ENCODE data around the gene PRSS1. TPM values are rescaled to one million over a fixed set of nuclear protein-coding genes. Genes with fewer than 3 reads are reported as not detected.
"Not testable (repeated sequence)": the region's sequence is repeated elsewhere in the genome, so short reads cannot be mapped to it uniquely, and the experiment has no call there.

PRSS1 gene
- total and polyA plus RNA-seq, 2 donors (not counting 3 experiments of a cell fraction or from before 2014, with no cell fraction given) = not detected

- Histone ChIP-seq H3K27ac (ENCODE audit: insufficient read depth, low read depth, low read length) (no peak overlapping the region), H3K4me2 (ENCODE audit: insufficient read depth, low read length) (no peak overlapping the region), H3K4me1 (ENCODE audit: control insufficient read depth, extremely low read depth, insufficient read depth, low read length) (peaks cover 3% of the 10 kb centered on the region), H2AFZ (ENCODE audit: low read depth, low read length) (no peak overlapping the region), H3K9me3 (replicated peaks; ENCODE audit: control insufficient read depth, insufficient read depth, low read length) (no peaks in the 10 kb centered on the region), H3K9me1 (replicated peaks; ENCODE audit: control insufficient read depth, extremely low read depth, insufficient read depth, low read length) (no peaks in the 10 kb centered on the region), H3K79me2 (ENCODE audit: control insufficient read depth, insufficient read depth, low read length) (no peaks in the 10 kb centered on the region), H3K36me3 (ENCODE audit: control insufficient read depth in 2 of 2, extremely low read depth in 1 of 2, insufficient read depth in 2 of 2, low read length in 2 of 2) (no peaks in the 10 kb centered on the region), H3K27me3 (ENCODE audit: control insufficient read depth in 2 of 2, insufficient read depth in 2 of 2, low read length in 2 of 2) (peaks cover 6 to 13% of the 10 kb centered on the region in 2 experiments), H4K20me1 (replicated peaks; ENCODE audit: control insufficient read depth, extremely low read depth, insufficient read depth, low read length) (no peaks in the 10 kb centered on the region), H3K4me3 (replicated peaks in 1 of 3; ENCODE audit: insufficient read depth in 1 of 3, low read depth in 1 of 3, low read length in 3 of 3) (no peak overlapping the region), H3K9ac (replicated peaks; ENCODE audit: extremely low read depth, insufficient read depth, low read length) (no peak overlapping the region)
- no peak for TF ChIP-seq POLR2A (IDR thresholded peaks at IDR 0.05; ENCODE audit: low read depth, low read length)
- no peak for TF ChIP-seq EZH2 (IDR thresholded peaks at IDR 0.05; ENCODE audit: borderline replicate concordance, low read depth, low read length, severe bottlenecking)
- no peak for TF ChIP-seq POLR2AphosphoS5 (IDR thresholded peaks at IDR 0.05; ENCODE audit: insufficient read depth, low read depth, low read length)
- TF ChIP-seq JUN (IDR thresholded peaks at IDR 0.05; ENCODE audit: borderline replicate concordance, insufficient read depth, insufficient read length, low read depth) = no peak
- TF ChIP-seq MYC (IDR thresholded peaks at IDR 0.05; ENCODE audit: low read depth, low read length) = no peak
- TF ChIP-seq CTCF (IDR thresholded peaks at IDR 0.05; ENCODE audit: extremely low read depth in 1 of 2, insufficient read depth in 1 of 2, low read depth in 1 of 2, low read length in 2 of 2) = no peak
- TF ChIP-seq FOS (IDR thresholded peaks at IDR 0.05; ENCODE audit: borderline replicate concordance, insufficient read depth, low read length) = no peak
- no peak for TF ChIP-seq MAX (IDR thresholded peaks at IDR 0.05; ENCODE audit: insufficient read depth, insufficient read length)
- no peak for TF ChIP-seq GATA2 (IDR thresholded peaks at IDR 0.05; ENCODE audit: insufficient read depth, insufficient read length, low read depth, low read length)
- intact Hi-C loops (cut with micrococcal nuclease) (loop anchor here (2.0 kb wide), 1 partner anchor 22 kb away; no protein-coding TSS in a partner anchor), dilution Hi-C loops (cut with MboI; ENCODE audit: extremely low pct_ligation_motif_present, low sequenced_read_pairs) (no loop called here)
- DNase-seq (ENCODE audit: low read depth, low spot score) = peak; percentile 50
- CTCF ChIA-PET = interaction anchor here (3.0 kb wide), 1 partner anchor 28 kb away, joined by 15 read pairs; no protein-coding TSS in a partner anchor
- POLR2A ChIA-PET = no interaction called here
- no TSS peak for BruUV-seq (replicated peaks)
- FAIRE-seq = peak; percentile 97
Measured at GRCh38 chr7:142754681-142755575, 5.7 kb downstream of the PRSS1 start.

GRCh38 chr7:142758312-142758711 is 9.0 kb downstream of the PRSS1 start:
- H3K9ac ChIP-seq (replicated peaks; ENCODE audit: extremely low read depth, insufficient read depth, low read length); H4K20me1 ChIP-seq (replicated peaks; ENCODE audit: control insufficient read depth, extremely low read depth, insufficient read depth, low read length); FAIRE-seq; H3K9me1 ChIP-seq (replicated peaks; ENCODE audit: control insufficient read depth, extremely low read depth, insufficient read depth, low read length); BruUV-seq (replicated peaks); DNase-seq (ENCODE audit: low read depth, low spot score); H3K27ac ChIP-seq (ENCODE audit: insufficient read depth, low read depth, low read length); POLR2A ChIA-PET; dilution Hi-C loops (cut with MboI; ENCODE audit: extremely low pct_ligation_motif_present, low sequenced_read_pairs); H3K79me2 ChIP-seq (ENCODE audit: control insufficient read depth, insufficient read depth, low read length); H3K4me2 ChIP-seq (ENCODE audit: insufficient read depth, low read length); H3K4me3 ChIP-seq (replicated peaks in 1 of 3; ENCODE audit: insufficient read depth in 1 of 3, low read depth in 1 of 3, low read length in 3 of 3); H3K9me3 ChIP-seq (replicated peaks; ENCODE audit: control insufficient read depth, insufficient read depth, low read length); H2AFZ ChIP-seq (ENCODE audit: low read depth, low read length); H3K4me1 ChIP-seq (ENCODE audit: control insufficient read depth, extremely low read depth, insufficient read depth, low read length); H3K36me3 ChIP-seq (ENCODE audit: control insufficient read depth in 2 of 2, extremely low read depth in 1 of 2, insufficient read depth in 2 of 2, low read length in 2 of 2); intact Hi-C loops (cut with micrococcal nuclease): not testable (repeated sequence)
- H3K27me3 ChIP-seq (ENCODE audit: control insufficient read depth in 2 of 2, insufficient read depth in 2 of 2, low read length in 2 of 2) = peaks cover 3 to 25% of the 10 kb centered on the region in 2 experiments
- CTCF ChIA-PET = interaction anchor here (1.5 to 2.0 kb wide), 3 partner anchors 9 to 25 kb away, joined by 4 to 5 read pairs (median 4); no protein-coding TSS in a partner anchor

Measured in endothelial cell of umbilical vein (primary cell).